GM18499 (cell line): ENCODE results near the gene TMEM245.
A peak's percentile ranks its signal among the peaks of the same experiment; 100 is the strongest.

Experiments
- ATAC-seq: cut with Tn5 transposase; IDR thresholded peaks from one replicate; pipeline ENCODE4 v1.9.1; 2021; ENCODE audit warnings: moderate number of reproducible peaks; ENCODE audit not compliant: insufficient read depth, unreplicated experiment

TMEM245 gene

GRCh38 chr9:109107402-109108240, 12.1 kb downstream of the TMEM245 start:
- ATAC-seq, result no peak

GRCh38 chr9:109101810-109102209, 17.9 kb downstream of the TMEM245 start:
- ATAC-seq, result peak; percentile 87

GRCh38 chr9:109101202-109101595, 18.5 kb downstream of the TMEM245 start:
- ATAC-seq, result no peak

- ATAC-seq, result no peak
These were observed 19.1 kb downstream of the TMEM245 start for GRCh38 chr9:109100543-109101201.

- no peak for ATAC-seq
These were observed 20.8 kb downstream of the TMEM245 start for GRCh38 chr9:109098960-109099308.

GRCh38 chr9:109098171-109098959, 21.4 kb downstream of the TMEM245 start:
- no peak for ATAC-seq

- ATAC-seq, result no peak
These were observed 22.6 kb downstream of the TMEM245 start for GRCh38 chr9:109097146-109097545.

GRCh38 chr9:109095321-109095720, 24.4 kb downstream of the TMEM245 start:
- ATAC-seq, result no peak

GRCh38 chr9:109094268-109094667, 25.5 kb downstream of the TMEM245 start:
- ATAC-seq, result no peak

GRCh38 chr9:109092587-109092986, 27.2 kb downstream of the TMEM245 start:
- no peak for ATAC-seq

GRCh38 chr9:109092051-109092580, 27.6 kb downstream of the TMEM245 start:
- no peak for ATAC-seq

GRCh38 chr9:109088221-109088620, 31.5 kb downstream of the TMEM245 start:
- ATAC-seq, result no peak

GRCh38 chr9:109087795-109088194, 32.0 kb downstream of the TMEM245 start:
- ATAC-seq, result no peak

GRCh38 chr9:109086221-109086620, 33.5 kb downstream of the TMEM245 start:
- ATAC-seq, result no peak

GRCh38 chr9:109085510-109085909, 34.2 kb downstream of the TMEM245 start:
- ATAC-seq, result no peak

GRCh38 chr9:109083813-109084405, 35.8 kb downstream of the TMEM245 start:
- no peak for ATAC-seq

GRCh38 chr9:109083141-109083540, 36.6 kb downstream of the TMEM245 start:
- no peak for ATAC-seq

- no peak for ATAC-seq
These were observed 37.6 kb downstream of the TMEM245 start for GRCh38 chr9:109082091-109082620.

- ATAC-seq, result no peak
These were observed 45.4 kb downstream of the TMEM245 start for GRCh38 chr9:109074236-109074889.
